GM18526 (cell line): ENCODE measurements around the gene SHROOM3.

ENCODE experiments used
- POLR2A ChIP-seq: IDR thresholded peaks from 3 replicates; pipeline ENCODE4 v1.6.1; 2011; ENCODE audit not compliant: insufficient read length; ENCODE audit errors: extremely low read depth

Gene SHROOM3

DNA sequence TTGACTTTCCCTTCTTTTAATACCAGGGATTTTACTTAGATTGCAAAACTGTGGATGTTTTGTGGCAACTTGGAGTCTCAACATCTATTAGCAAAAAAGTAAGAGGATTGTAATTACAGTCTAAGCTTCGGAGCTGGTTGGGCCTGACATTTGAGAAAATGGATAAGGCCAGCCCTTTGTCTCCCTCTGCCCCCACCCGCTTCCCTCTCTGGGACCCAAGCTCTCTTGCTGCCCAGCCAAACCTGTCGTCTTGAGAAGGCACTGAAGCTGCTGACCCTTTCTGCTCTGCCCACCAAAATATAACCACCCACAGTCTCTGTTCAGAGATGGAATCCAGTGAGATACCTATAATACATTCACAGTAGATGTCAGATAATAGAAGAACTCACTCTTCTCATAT is 49.6 kb downstream of the SHROOM3 start:
- no peak for TF ChIP-seq POLR2A

- no peak for TF ChIP-seq POLR2A
Measured at GRCh38 chr4:76485450-76485849, 50.4 kb downstream of the SHROOM3 start.

GRCh38 chr4:76486588-76487276 is 51.7 kb downstream of the SHROOM3 start:
- no peak for TF ChIP-seq POLR2A

GRCh38 chr4:76487621-76488020 is 52.6 kb downstream of the SHROOM3 start:
- TF ChIP-seq POLR2A, result no peak

DNA sequence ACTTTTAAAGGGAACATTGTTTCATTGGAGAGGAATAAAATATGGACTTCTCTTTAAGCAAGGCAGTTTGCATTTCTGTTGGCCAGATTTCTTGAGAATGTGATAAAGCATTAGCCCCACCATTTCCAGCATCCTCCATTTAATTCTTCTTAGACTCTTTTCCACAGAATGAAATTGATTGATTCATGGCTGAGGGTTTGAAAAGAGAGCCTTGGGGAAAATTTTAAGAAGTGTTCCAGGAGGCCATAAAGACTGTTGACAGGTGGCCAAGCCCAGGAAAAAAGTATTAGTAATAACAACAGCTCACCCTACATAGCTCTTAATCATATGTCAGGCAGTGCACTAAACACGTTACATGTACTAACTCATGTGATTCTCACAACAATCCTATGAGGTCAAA is 53.4 kb downstream of the SHROOM3 start:
- no peak for TF ChIP-seq POLR2A

DNA sequence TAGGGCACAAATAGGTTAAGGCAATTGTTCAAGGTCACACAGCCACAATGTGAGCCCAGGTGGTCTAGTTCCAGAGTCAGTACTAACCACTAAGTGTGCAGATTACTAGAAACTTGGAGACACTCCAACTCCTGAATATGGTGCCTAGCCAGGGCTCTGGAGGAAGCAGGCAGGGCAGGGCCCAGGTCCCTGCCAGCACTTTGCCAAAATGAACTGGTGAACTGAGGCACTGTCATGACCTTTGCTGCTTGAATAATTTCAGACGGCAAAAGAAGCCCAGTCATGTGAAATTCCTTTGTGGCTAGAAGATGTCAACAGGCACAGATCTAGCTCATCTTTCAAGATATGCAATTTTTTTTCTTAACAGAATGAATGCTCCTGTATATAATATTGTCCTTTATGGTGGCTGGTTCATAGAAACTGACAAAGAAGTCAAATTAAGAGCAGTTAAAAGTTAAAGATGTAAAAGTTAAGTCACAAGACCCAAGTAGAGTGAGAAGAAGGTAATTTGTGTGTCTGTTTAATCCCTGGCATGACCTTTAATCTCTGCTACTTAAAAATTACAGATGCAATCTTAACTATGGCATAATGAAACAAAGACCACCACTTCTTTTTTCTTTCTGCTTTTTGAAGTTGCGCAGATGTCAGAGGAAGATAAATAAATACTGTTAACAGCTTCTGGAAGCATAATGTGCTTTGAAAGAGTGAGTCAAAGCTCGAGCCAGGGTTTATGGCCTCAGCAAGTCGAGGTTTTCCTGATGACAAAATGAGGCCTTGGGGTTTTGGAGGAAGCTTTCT is 54.1 kb downstream of the SHROOM3 start:
- TF ChIP-seq POLR2A, result no peak

DNA sequence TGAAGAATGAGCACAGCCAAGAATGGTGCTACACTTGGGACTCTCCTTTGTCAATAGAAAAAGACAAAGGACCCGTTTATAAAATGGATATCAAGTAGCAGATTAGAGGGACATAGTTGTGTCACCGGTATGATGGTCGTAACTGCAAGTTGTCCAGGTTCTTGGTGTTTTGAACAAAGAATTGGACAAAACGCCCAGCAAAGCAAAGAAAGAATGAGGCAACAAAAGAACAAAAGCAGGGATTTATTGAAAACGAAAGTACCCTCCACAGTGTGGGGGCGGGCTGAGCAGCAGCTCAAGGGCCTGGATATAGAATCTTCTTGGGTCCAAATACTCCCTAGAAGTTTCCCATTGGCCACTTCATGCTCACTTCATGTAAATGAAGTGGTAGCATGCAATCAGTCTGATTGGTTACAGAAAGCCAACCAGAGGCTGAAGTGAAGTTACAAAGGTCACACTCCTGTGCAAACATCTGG is 54.7 kb downstream of the SHROOM3 start:
- no peak for TF ChIP-seq POLR2A

DNA sequence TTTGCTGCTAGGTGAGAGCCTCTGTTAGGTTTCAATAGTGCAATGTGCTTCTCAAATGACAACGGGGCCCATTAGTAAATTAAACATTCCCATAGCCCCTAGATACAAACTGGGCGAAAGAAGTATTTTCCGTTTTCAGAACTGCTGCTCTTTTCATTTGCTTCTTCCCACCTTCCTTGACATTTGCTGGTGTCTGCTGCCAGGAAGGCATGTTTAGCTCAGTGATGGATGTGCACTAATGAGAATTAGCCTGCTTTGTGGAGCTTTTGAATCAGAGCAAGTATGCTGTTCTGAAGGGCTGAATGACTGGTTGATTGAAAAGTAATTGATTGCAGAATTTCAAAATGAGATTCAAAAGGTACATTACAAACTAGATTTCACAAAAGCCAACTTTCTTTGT is 57.0 kb downstream of the SHROOM3 start:
- no peak for TF ChIP-seq POLR2A

GRCh38 chr4:76494243-76494642 is 59.2 kb downstream of the SHROOM3 start:
- no peak for TF ChIP-seq POLR2A

GRCh38 chr4:76494871-76495590 is 60.0 kb downstream of the SHROOM3 start:
- TF ChIP-seq POLR2A, result no peak

DNA sequence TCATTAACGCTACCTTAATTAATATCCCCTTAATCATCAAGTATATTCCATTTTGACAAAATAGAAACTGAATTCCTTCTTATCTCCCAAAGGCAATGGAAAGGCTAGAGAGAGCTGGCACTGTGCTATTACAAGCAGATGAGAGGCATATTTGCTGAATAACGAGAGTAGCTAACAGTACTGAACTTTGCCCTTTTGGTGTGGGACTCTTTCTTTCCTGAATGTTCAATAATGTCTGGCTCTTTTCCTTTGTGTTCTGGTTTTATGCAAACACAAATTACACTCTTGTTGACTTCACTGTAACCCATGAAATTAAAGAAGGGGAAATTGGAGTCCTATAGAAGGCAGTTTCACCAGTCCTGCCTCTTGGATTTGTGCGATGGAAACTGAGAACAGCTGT is 63.5 kb downstream of the SHROOM3 start:
- TF ChIP-seq POLR2A, result no peak

GRCh38 chr4:76499461-76499860 is 64.4 kb downstream of the SHROOM3 start:
- TF ChIP-seq POLR2A, result no peak

DNA sequence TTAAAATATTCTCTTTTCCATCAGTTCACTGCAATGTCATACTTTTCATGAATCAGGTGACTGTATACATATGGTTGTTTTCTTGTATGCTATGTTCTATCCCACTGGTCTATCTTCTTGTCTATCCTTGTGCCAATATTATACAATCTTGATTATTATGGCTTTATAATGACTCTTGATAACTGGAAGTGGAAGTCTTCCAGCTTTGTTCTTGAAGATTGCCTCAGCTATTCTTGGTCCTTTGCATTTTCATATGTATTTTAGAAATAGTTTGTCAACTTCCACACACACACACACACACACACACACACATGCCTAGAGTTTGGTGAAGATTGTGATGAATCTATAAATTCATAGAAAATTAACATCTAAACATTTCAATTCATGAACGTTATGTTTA is 67.9 kb downstream of the SHROOM3 start:
- TF ChIP-seq POLR2A, result no peak

DNA sequence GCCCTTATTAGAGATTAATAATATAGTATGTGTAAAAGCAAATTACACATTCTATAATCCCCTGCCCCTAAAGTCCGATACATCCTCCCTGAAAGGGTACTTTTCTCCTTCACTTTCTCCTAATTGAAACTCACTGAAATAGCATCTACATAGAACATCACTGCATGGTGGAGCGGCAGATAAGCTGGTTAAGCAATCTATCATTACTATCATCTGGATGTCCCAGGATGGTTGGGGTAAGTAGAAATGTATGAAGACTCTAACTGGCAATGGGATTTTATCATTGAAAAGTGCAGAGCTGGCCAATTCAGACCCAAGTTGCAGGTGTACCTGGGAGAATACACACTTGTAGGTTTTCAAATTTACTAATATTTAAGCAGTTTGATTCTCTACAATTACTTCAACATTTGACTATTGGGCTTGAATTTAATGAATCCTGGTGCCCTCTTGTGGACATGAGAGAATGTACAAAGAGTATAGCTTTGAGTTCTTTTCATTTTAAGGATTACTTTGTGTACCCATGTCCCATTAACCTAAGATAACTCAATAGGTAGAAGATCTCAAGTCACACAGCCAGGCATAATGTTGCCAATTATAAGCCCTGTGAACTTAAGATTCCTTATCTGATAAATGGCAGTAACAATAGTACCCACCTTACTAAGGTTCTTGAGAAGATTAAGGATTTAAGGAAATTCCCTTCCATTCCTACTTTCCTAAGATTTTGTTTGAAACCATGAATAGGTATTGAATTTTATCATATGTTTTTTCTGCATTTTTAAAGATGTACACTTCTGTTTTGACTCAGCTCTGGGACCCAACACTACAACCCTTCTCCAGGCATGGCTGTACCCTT is 69.8 kb downstream of the SHROOM3 start:
- no peak for TF ChIP-seq POLR2A

GRCh38 chr4:76511947-76512346 is 76.9 kb downstream of the SHROOM3 start:
- TF ChIP-seq POLR2A, result no peak
